Mesothelial cell of epicardium (in vitro differentiated cells): ENCODE data around the gene SSH2. TPM values are rescaled to one million over a fixed set of nuclear protein-coding genes. Genes with fewer than 3 reads are reported as not detected.

Source experiments
- DNase-seq, 2 experiments: peaks; one replicate each; pipeline ENCODE4 v3.0.0; 2021; ENCODE audit warnings: low spot score in 2 of 2; ENCODE audit not compliant: unreplicated experiment in 2 of 2
- H3K27ac Mint-ChIP-seq: 2 replicates; pipeline ENCODE4 v1.8.0; 2021; ENCODE audit warnings: mixed read lengths
- H3K27me3 Mint-ChIP-seq: 2 replicates; pipeline ENCODE4 v1.8.0; 2021; ENCODE audit warnings: low read depth, mixed read lengths
- H3K36me3 Mint-ChIP-seq: 2 replicates; pipeline ENCODE4 v1.8.0; 2021; ENCODE audit warnings: mixed read lengths
- H3K4me1 Mint-ChIP-seq: 2 replicates; pipeline ENCODE4 v1.8.0; 2021; ENCODE audit warnings: mixed read lengths
- H3K4me3 Mint-ChIP-seq: 2 replicates; pipeline ENCODE4 v1.8.0; 2021; ENCODE audit warnings: mild to moderate bottlenecking, moderate library complexity, mixed read lengths
- H3K9me3 Mint-ChIP-seq: 2 replicates; pipeline ENCODE4 v1.8.0; 2021; ENCODE audit warnings: mixed read lengths
- CTCF ChIP-seq: fragments of 200-600 bp; sonication (generic); IDR thresholded peaks from one replicate; pipeline ENCODE4 v1.5.0; 2021; ENCODE audit warnings: antibody characterized with exemption; ENCODE audit not compliant: unreplicated experiment
- total RNA-seq: library from RNA; stranded (reverse); gene quantifications from 3 replicates; pipeline ENCODE4 v1.2.1, GENCODE V29; 2021

Gene SSH2
- total RNA-seq, 1 donor from 2014 or later, result 23.7 TPM

- Mint-ChIP-seq H3K27me3 (no peaks in the 10 kb centered on the region), H3K36me3 (no peaks in the 10 kb centered on the region), H3K4me1 (peaks cover 15% of the 10 kb centered on the region), H3K4me3 (no peak overlapping the region), H3K27ac (peak overlapping the region; percentile 2), H3K9me3 (no peaks in the 10 kb centered on the region)
- DNase-seq, result no peak
- no peak for TF ChIP-seq CTCF
Measured at GRCh38 chr17:29927546-29927945, 2.5 kb downstream of the SSH2 start.

- Mint-ChIP-seq H3K9me3 (no peaks in the 10 kb centered on the region), H3K27ac (no peak overlapping the region), H3K4me1 (peaks cover 15% of the 10 kb centered on the region), H3K4me3 (no peak overlapping the region), H3K27me3 (no peaks in the 10 kb centered on the region), H3K36me3 (no peaks in the 10 kb centered on the region)
- DNase-seq, result no peak
- TF ChIP-seq CTCF, result no peak
Measured at GRCh38 chr17:29924786-29925185, 5.2 kb downstream of the SSH2 start.

GRCh38 chr17:29918922-29919856 is 10.8 kb downstream of the SSH2 start:
- Mint-ChIP-seq H3K27ac (peak overlapping the region; percentile 48), H3K4me1 (peaks cover 9% of the 10 kb centered on the region), H3K36me3 (no peaks in the 10 kb centered on the region), H3K27me3 (no peaks in the 10 kb centered on the region), H3K4me3 (no peak overlapping the region), H3K9me3 (no peaks in the 10 kb centered on the region)
- no peak for DNase-seq
- no peak for TF ChIP-seq CTCF

GRCh38 chr17:29918016-29918415 is 12.0 kb downstream of the SSH2 start:
- Mint-ChIP-seq H3K36me3 (no peaks in the 10 kb centered on the region), H3K27me3 (no peaks in the 10 kb centered on the region), H3K9me3 (no peaks in the 10 kb centered on the region), H3K4me3 (no peak overlapping the region), H3K27ac (no peak overlapping the region), H3K4me1 (peaks cover 9% of the 10 kb centered on the region)
- no peak for DNase-seq
- no peak for TF ChIP-seq CTCF

- no peak for TF ChIP-seq CTCF
- peaks cover 9% of the 10 kb centered on the region for H3K4me1 Mint-ChIP-seq
- H3K9me3 Mint-ChIP-seq, result no peaks in the 10 kb centered on the region
- H3K27ac Mint-ChIP-seq, result no peak overlapping the region
- H3K36me3 Mint-ChIP-seq, result no peaks in the 10 kb centered on the region
- DNase-seq, result no peak
- H3K27me3 Mint-ChIP-seq, result no peaks in the 10 kb centered on the region
- no peak overlapping the region for H3K4me3 Mint-ChIP-seq
Measured at GRCh38 chr17:29914819-29915537, 15.1 kb downstream of the SSH2 start.
